ENCODE data around the gene RAB8A. TPM values are rescaled to one million over a fixed set of nuclear protein-coding genes. Genes with fewer than 3 reads are reported as not detected.
A peak's percentile ranks its signal among the peaks of the same experiment; 100 is the strongest.

The RAB8A gene
- total RNA-seq, 1 experiment from 2014 or later = 126 TPM

DNA sequence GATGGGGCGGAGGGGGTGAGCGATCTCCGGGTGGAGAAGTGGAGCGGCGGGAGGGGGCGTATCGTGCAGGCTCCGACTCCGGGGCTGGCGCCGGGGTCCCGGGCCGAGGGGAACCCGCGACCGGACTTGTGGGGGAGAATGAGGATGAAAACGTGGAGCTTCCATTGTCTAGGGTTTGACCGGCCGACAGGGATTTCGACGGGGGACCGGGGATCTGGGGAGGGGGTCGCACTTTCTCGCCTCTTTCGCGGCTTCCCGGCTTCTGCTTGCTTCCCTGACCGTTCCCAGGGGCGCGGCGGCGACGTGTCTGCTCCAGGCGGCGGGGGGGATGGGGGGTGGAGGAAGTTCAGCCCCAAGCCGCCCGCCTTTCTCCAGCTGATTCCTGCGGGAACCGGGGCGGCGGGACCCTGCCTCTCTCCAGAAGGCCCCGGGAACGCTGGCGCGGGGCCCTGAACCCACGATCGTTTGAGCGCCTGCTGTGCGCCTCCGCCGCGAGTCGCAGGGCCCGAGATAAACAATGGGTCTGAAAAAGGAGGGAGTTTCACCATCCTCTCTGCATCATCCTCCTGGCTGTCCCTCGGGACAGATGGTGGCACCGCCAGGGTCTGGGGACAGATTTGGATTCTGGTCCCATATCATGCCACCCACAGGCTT lies 34.6 kb upstream of the RAB8A start:
- DNase-seq (ENCODE audit: low spot score) = peak; percentile 72
- Histone ChIP-seq H3K27me3 (replicated peaks; ENCODE audit: insufficient read depth, low read depth, low read length, poor library complexity) (no peaks in the 10 kb centered on the region), H3K27ac (ENCODE audit: low read depth, low read length, poor library complexity, severe bottlenecking) (peak overlapping the region; percentile 100), H3K36me3 (ENCODE audit: insufficient read depth, low read length, poor library complexity, severe bottlenecking) (peaks cover 19% of the 10 kb centered on the region), H3K9me3 (ENCODE audit: low read depth, low read length, poor library complexity, severe bottlenecking) (no peaks in the 10 kb centered on the region), H3K4me3 (ENCODE audit: low read depth, low read length, poor library complexity, severe bottlenecking) (peak overlapping the region; percentile 93), H3K4me1 (ENCODE audit: insufficient read depth, low read length, poor library complexity, severe bottlenecking) (peaks cover 20% of the 10 kb centered on the region)
- TF ChIP-seq, protein P1, sequence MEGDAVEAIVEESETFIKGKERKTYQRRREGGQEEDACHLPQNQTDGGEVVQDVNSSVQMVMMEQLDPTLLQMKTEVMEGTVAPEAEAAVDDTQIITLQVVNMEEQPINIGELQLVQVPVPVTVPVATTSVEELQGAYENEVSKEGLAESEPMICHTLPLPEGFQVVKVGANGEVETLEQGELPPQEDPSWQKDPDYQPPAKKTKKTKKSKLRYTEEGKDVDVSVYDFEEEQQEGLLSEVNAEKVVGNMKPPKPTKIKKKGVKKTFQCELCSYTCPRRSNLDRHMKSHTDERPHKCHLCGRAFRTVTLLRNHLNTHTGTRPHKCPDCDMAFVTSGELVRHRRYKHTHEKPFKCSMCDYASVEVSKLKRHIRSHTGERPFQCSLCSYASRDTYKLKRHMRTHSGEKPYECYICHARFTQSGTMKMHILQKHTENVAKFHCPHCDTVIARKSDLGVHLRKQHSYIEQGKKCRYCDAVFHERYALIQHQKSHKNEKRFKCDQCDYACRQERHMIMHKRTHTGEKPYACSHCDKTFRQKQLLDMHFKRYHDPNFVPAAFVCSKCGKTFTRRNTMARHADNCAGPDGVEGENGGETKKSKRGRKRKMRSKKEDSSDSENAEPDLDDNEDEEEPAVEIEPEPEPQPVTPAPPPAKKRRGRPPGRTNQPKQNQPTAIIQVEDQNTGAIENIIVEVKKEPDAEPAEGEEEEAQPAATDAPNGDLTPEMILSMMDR (conservative IDR thresholded peaks at IDR 0.05; ENCODE audit: low read depth, low read length) = no peak
- no peak for TF ChIP-seq EZH2 (IDR thresholded peaks at IDR 0.05; ENCODE audit: borderline replicate concordance, low read depth, low read length, poor library complexity, severe bottlenecking)
- ChIA-PET CTCF (no interaction called here), POLR2A (ENCODE audit: low non-redundant PET) (no interaction called here)
- intact Hi-C loops (cut with micrococcal nuclease; ENCODE audit: unreplicated experiment) = loop anchor here (1.0 kb wide), 1 partner anchor 34 kb away; the partner anchor contains the start of gene RAB8A
- BruUV-seq (replicated peaks) = no TSS peak

DNA sequence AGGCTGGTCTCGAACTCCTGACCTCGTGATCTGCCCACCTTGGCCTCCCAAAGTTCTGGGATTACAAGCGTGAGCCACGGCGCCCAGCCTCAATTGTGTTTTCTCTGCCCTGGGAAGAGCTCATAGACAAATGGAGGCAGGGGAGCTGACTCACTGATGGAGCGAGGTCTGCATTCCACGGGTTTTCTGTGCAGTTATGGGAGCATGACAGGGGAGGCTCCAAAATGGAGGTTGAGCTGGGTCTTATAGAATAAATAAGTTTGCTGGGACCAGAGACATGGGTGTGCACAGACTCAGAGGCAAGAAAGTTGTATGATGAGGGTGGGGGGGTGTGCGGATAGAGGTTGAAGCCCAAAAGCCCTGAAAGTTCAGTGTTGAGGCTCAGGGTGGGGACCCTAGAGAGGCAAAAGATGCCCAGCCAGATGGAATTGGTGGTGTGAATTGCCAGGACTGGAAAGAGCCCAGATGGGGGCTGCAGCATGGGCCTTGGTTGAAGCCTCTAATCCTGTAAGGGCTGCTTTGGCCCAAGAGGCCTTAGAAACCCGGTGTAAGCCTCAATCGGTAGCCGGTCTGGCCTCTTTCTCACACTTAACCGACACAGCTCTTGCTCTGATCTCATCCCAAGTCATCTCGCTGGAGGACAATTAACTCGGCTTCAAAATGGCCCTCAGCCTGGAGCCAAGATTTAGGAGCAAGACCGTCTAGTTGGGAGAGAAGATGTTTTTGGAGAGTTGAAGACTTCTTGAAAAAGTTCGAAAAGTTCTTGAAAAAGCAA lies 33.5 kb upstream of the RAB8A start:
- H3K9me3 ChIP-seq (ENCODE audit: low read depth, low read length, poor library complexity, severe bottlenecking) = no peaks in the 10 kb centered on the region
- CTCF ChIA-PET = interaction anchor here (1.5 kb wide), 1 partner anchor 33 kb away, joined by 3 read pairs; no protein-coding TSS in a partner anchor
- H3K27ac ChIP-seq (ENCODE audit: low read depth, low read length, poor library complexity, severe bottlenecking) = peak overlapping the region; percentile 100
- BruUV-seq (replicated peaks) = TSS peak; percentile 93
- no peaks in the 10 kb centered on the region for H3K27me3 ChIP-seq (replicated peaks; ENCODE audit: insufficient read depth, low read depth, low read length, poor library complexity)
- H3K4me3 ChIP-seq (ENCODE audit: low read depth, low read length, poor library complexity, severe bottlenecking) = peak overlapping the region; percentile 93
- peak; percentile 71 for DNase-seq (ENCODE audit: low spot score)
- peaks cover 30% of the 10 kb centered on the region for H3K36me3 ChIP-seq (ENCODE audit: insufficient read depth, low read length, poor library complexity, severe bottlenecking)
- H3K4me1 ChIP-seq (ENCODE audit: insufficient read depth, low read length, poor library complexity, severe bottlenecking) = peaks cover 20% of the 10 kb centered on the region
- POLR2A ChIA-PET (ENCODE audit: low non-redundant PET) = interaction anchor here (0.6 to 0.7 kb wide), 2 partner anchors 585 to 1960 kb away, joined by 4 to 8 read pairs; no protein-coding TSS in a partner anchor
- TF ChIP-seq EZH2 (IDR thresholded peaks at IDR 0.05; ENCODE audit: borderline replicate concordance, low read depth, low read length, poor library complexity, severe bottlenecking) = no peak
- TF ChIP-seq, protein P1 (conservative IDR thresholded peaks at IDR 0.05; ENCODE audit: low read depth, low read length) = no peak
- intact Hi-C loops (cut with micrococcal nuclease; ENCODE audit: unreplicated experiment) = loop anchor here (1.0 kb wide), 1 partner anchor 33 kb away; the partner anchor contains the start of gene RAB8A

DNA sequence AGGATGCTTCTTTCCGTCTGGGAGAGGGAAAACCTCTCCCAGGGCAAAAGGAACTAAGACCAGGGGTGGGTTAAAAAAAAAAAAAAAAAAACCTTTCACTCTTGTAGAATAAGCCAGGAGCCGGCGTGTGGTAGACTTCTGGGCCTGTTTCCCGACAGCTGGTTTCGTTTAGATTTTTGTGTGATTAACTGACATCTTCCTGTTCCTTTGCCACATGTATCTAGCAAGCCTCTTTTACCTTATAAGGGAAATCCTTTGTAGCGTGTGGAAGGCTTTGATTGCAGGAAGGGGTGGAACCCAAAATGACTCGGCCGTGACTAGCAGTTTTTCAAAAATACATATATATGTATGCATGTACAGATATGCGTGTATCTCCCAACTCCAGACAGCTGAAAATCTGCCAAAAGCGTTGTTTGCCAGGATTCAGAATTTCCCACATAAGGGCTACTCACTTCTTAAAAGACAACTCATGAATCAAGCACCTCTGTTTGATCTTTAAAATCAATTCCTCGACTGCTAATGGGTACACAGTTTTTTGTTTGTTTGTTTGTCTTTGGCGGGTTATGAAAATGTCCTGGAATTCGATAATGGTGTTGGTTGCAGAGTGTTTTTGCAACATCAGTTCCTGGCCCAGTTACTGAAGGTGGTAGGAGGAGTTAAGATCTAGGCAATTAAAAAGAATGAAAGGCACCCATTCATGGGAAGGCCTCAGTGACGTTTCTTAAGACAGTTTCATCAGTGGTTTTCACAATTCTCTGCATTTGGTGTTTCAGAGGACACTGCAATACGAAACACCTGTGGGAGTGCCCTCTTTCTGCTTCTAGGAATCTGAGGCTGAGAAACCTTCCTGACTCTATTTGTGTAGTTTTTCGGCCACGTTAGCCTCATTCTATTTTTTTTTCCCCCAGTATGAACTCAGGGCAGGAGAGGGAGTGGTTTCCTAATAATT lies 32.7 kb upstream of the RAB8A start:
- no peaks in the 10 kb centered on the region for H3K9me3 ChIP-seq (ENCODE audit: low read depth, low read length, poor library complexity, severe bottlenecking)
- intact Hi-C loops (cut with micrococcal nuclease; ENCODE audit: unreplicated experiment) = no loop called here
- no peaks in the 10 kb centered on the region for H3K27me3 ChIP-seq (replicated peaks; ENCODE audit: insufficient read depth, low read depth, low read length, poor library complexity)
- BruUV-seq (replicated peaks) = TSS peak; percentile 37
- H3K36me3 ChIP-seq (ENCODE audit: insufficient read depth, low read length, poor library complexity, severe bottlenecking) = peaks cover 38% of the 10 kb centered on the region
- peaks cover 20% of the 10 kb centered on the region for H3K4me1 ChIP-seq (ENCODE audit: insufficient read depth, low read length, poor library complexity, severe bottlenecking)
- H3K4me3 ChIP-seq (ENCODE audit: low read depth, low read length, poor library complexity, severe bottlenecking) = peak overlapping the region; percentile 93
- peak; percentile 96 for DNase-seq (ENCODE audit: low spot score)
- CTCF ChIA-PET = interaction anchor here (0.7 to 1.5 kb wide), 2 partner anchors 32 to 961 kb away, joined by 3 read pairs; no protein-coding TSS in a partner anchor
- H3K27ac ChIP-seq (ENCODE audit: low read depth, low read length, poor library complexity, severe bottlenecking) = peak overlapping the region; percentile 100
- POLR2A ChIA-PET (ENCODE audit: low non-redundant PET) = interaction anchor here (0.7 kb wide), 2 partner anchors 14 to 1961 kb away, joined by 4 to 8 read pairs; no protein-coding TSS in a partner anchor
- TF ChIP-seq EZH2 (IDR thresholded peaks at IDR 0.05; ENCODE audit: borderline replicate concordance, low read depth, low read length, poor library complexity, severe bottlenecking) = no peak
- TF ChIP-seq, protein P1 (conservative IDR thresholded peaks at IDR 0.05; ENCODE audit: low read depth, low read length) = no peak

Measured in A673 (cell line).